ENCODE measurements around the gene JAKMIP2. TPM values are rescaled to one million over a fixed set of nuclear protein-coding genes. Genes with fewer than 3 reads are reported as not detected.

Gene JAKMIP2
- polyA plus RNA-seq, 1 experiment = 0.02 TPM

DNA sequence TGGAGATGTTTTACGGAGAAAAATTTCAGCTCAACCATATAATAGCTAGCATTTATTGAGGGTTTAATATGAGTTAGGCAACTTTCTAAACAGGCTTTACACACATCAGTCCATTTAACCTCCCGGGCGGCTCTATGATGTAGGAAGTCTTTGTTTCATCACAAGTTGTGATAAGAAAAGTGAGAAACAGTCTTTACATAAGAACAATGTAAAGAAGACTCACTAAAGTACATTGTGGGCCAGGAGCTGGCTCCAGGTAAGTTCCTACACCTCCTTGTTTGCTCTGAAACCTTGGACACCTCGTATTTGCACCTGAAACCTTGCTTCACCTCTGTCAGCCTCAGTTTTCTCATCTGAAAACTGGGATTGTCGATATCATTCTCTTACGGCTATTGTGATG, 116.1 kb downstream of the JAKMIP2 start:
- no peak for DNase-seq (ENCODE audit: low read depth, low spot score)
- Histone ChIP-seq H3K4me3 (ENCODE audit: low read depth, low read length) (no peak overlapping the region), H3K27me3 (ENCODE audit: control insufficient read depth, insufficient read depth, low read length) (no peaks in the 10 kb centered on the region), H3K27ac (ENCODE audit: low read depth, low read length) (no peak overlapping the region), H3K9me3 (ENCODE audit: control insufficient read depth, insufficient read depth, low read length) (no peaks in the 10 kb centered on the region)
- TF ChIP-seq CTCF (IDR thresholded peaks at IDR 0.05; ENCODE audit: low read depth, low read length) = no peak
- CTCF ChIA-PET = interaction anchor here (0.5 kb wide), 1 partner anchor 90 kb away, joined by 11 read pairs; no protein-coding TSS in a partner anchor
- POLR2A ChIA-PET = no interaction called here

DNA sequence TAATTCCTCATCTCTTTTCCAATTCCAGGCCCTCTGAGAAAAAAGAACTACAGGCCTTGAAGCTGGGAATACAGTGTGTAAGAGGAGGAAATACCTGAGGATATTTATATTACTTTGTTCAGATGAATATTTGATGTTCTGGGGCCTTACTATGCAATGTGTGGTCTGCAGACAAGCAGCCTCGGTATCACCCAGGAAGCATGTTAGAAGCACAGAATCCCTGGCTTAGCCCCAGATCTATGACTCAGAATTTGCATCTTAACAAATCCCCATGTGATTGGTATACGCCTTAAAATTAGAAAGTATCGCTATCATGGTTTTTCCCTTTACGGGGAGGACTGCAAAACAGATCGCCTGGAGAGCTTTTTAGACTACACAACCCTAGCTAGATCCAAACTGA, 121.0 kb downstream of the JAKMIP2 start:
- Histone ChIP-seq H3K27me3 (ENCODE audit: control insufficient read depth, insufficient read depth, low read length) (no peaks in the 10 kb centered on the region), H3K4me3 (ENCODE audit: low read depth, low read length) (no peak overlapping the region), H3K27ac (ENCODE audit: low read depth, low read length) (no peak overlapping the region), H3K9me3 (ENCODE audit: control insufficient read depth, insufficient read depth, low read length) (no peaks in the 10 kb centered on the region)
- no peak for DNase-seq (ENCODE audit: low read depth, low spot score)
- CTCF ChIA-PET = no interaction called here
- no peak for TF ChIP-seq CTCF (IDR thresholded peaks at IDR 0.05; ENCODE audit: low read depth, low read length)
- POLR2A ChIA-PET = no interaction called here

- CTCF ChIA-PET = no interaction called here
- DNase-seq (ENCODE audit: low read depth, low spot score) = no peak
- H3K27me3 ChIP-seq (ENCODE audit: control insufficient read depth, insufficient read depth, low read length) = no peaks in the 10 kb centered on the region
- H3K27ac ChIP-seq (ENCODE audit: low read depth, low read length) = no peak overlapping the region
- H3K4me3 ChIP-seq (ENCODE audit: low read depth, low read length) = no peak overlapping the region
- no peak for TF ChIP-seq CTCF (IDR thresholded peaks at IDR 0.05; ENCODE audit: low read depth, low read length)
- H3K9me3 ChIP-seq (ENCODE audit: control insufficient read depth, insufficient read depth, low read length) = no peaks in the 10 kb centered on the region
- POLR2A ChIA-PET = no interaction called here
Measured at GRCh38 chr5:147659166-147659929, 123.2 kb downstream of the JAKMIP2 start.

- Histone ChIP-seq H3K27me3 (ENCODE audit: control insufficient read depth, insufficient read depth, low read length) (no peaks in the 10 kb centered on the region), H3K27ac (ENCODE audit: low read depth, low read length) (no peak overlapping the region), H3K4me3 (ENCODE audit: low read depth, low read length) (no peak overlapping the region), H3K9me3 (ENCODE audit: control insufficient read depth, insufficient read depth, low read length) (no peaks in the 10 kb centered on the region)
- no peak for DNase-seq (ENCODE audit: low read depth, low spot score)
- POLR2A ChIA-PET = no interaction called here
- no peak for TF ChIP-seq CTCF (IDR thresholded peaks at IDR 0.05; ENCODE audit: low read depth, low read length)
- CTCF ChIA-PET = no interaction called here
Measured at GRCh38 chr5:147658293-147658932, 124.1 kb downstream of the JAKMIP2 start.

DNA sequence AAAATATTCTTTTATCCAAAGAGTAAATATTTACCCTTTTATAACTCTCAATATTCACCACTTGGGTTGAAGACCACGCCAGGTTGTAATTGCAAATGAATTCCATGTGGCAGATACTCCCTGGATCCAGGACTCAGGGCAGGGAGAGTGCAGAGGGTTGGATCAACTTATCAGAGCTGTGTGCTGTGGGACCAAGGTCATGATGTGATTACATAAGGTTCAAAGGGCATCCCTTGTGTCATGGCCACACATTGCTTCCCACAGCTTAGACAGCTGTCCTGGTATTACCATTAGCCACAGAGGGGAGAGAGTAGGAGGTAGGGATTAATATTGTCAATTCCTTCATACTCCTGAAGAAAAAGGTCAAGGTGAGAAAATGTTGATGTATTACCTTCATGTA, 133.9 kb downstream of the JAKMIP2 start:
- no peak overlapping the region for H3K27ac ChIP-seq (ENCODE audit: low read depth, low read length)
- no peaks in the 10 kb centered on the region for H3K9me3 ChIP-seq (ENCODE audit: control insufficient read depth, insufficient read depth, low read length)
- ChIA-PET POLR2A (no interaction called here), CTCF (no interaction called here)
- H3K4me3 ChIP-seq (ENCODE audit: low read depth, low read length) = no peak overlapping the region
- no peak for TF ChIP-seq CTCF (IDR thresholded peaks at IDR 0.05; ENCODE audit: low read depth, low read length)
- H3K27me3 ChIP-seq (ENCODE audit: control insufficient read depth, insufficient read depth, low read length) = no peaks in the 10 kb centered on the region
- no peak for DNase-seq (ENCODE audit: low read depth, low spot score)
